H9 (cell line): ENCODE results near the gene CDH13. TPM values are rescaled to one million over a fixed set of nuclear protein-coding genes. Genes with fewer than 3 reads are reported as not detected.

ENCODE experiments used
- DNase-seq: peaks from one replicate; pipeline ENCODE4 v3.0.0-alpha.2; 2017
- H2AFZ ChIP-seq: one replicate; pipeline ENCODE4 v1.6.1; 2013; ENCODE audit warnings: mild to moderate bottlenecking, low read length, control low read depth, moderate library complexity
- H2AK5ac ChIP-seq: 2 replicates; pipeline ENCODE4 v1.6.1; 2013; ENCODE audit warnings: low read length, control low read depth, mixed read lengths; ENCODE audit not compliant: insufficient read length
- H2BK120ac ChIP-seq: one replicate; pipeline ENCODE4 v1.6.1; 2013; ENCODE audit warnings: low read depth, mild to moderate bottlenecking, low read length, control low read depth, inconsistent platforms; ENCODE audit not compliant: poor library complexity, severe bottlenecking
- H2BK12ac ChIP-seq: 2 replicates; pipeline ENCODE4 v1.6.1; 2013; ENCODE audit warnings: low read length, control low read depth, mixed read lengths, low read depth; ENCODE audit not compliant: insufficient read length
- H2BK15ac ChIP-seq: 2 replicates; pipeline ENCODE4 v1.6.1; 2013; ENCODE audit warnings: low read depth, low read length, control low read depth
- H2BK20ac ChIP-seq: one replicate; pipeline ENCODE4 v1.6.1; 2013; ENCODE audit warnings: low read depth, mild to moderate bottlenecking, low read length, control low read depth, inconsistent platforms; ENCODE audit not compliant: poor library complexity, severe bottlenecking
- H2BK5ac ChIP-seq: 2 replicates; pipeline ENCODE4 v1.6.1; 2013; ENCODE audit warnings: low read length, control low read depth, mixed read lengths; ENCODE audit not compliant: insufficient read length
- H3K14ac ChIP-seq: 2 replicates; pipeline ENCODE4 v1.6.1; 2013; ENCODE audit warnings: low read length, control low read depth; ENCODE audit not compliant: insufficient read depth
- H3K18ac ChIP-seq: 2 replicates; pipeline ENCODE4 v1.6.1; 2013; ENCODE audit warnings: low read depth, mild to moderate bottlenecking, mixed read lengths, low read length, control low read depth; ENCODE audit not compliant: insufficient read length
- H3K23ac ChIP-seq: 2 replicates; pipeline ENCODE4 v1.6.1; 2013; ENCODE audit warnings: low read length, control low read depth, mixed read lengths, low read depth; ENCODE audit not compliant: insufficient read length
- H3K23me2 ChIP-seq: 2 replicates; pipeline ENCODE4 v1.6.1; 2013; ENCODE audit warnings: low read depth, mild to moderate bottlenecking, mixed read lengths, low read length, control low read depth; ENCODE audit not compliant: insufficient read length, poor library complexity, severe bottlenecking
- H3K27ac ChIP-seq: 2 replicates; pipeline ENCODE4 v1.5.1; 2013; ENCODE audit warnings: low read length, control low read depth, mixed read lengths, low read depth; ENCODE audit not compliant: insufficient read length
- H3K27me3 ChIP-seq: 2 replicates; pipeline ENCODE4 v1.6.1; 2013; ENCODE audit warnings: low read length, control low read depth, inconsistent platforms; ENCODE audit not compliant: insufficient read depth
- H3K4ac ChIP-seq: 2 replicates; pipeline ENCODE4 v1.6.1; 2013; ENCODE audit warnings: low read depth, mild to moderate bottlenecking, control low read depth, inconsistent platforms, low read length, moderate library complexity
- H3K4me1 ChIP-seq: 2 replicates; pipeline ENCODE4 v1.6.1; 2013; ENCODE audit warnings: low read length, control low read depth, inconsistent platforms; ENCODE audit not compliant: insufficient read depth
- H3K4me2 ChIP-seq: 2 replicates; pipeline ENCODE4 v1.6.1; 2013; ENCODE audit warnings: low read length, control low read depth, mixed read lengths; ENCODE audit not compliant: insufficient read length, insufficient read depth
- H3K56ac ChIP-seq: 2 replicates; pipeline ENCODE4 v1.6.1; 2013; ENCODE audit warnings: low read depth, mild to moderate bottlenecking, mixed read lengths, low read length, control low read depth; ENCODE audit not compliant: insufficient read length
- H3K79me1 ChIP-seq: 2 replicates; pipeline ENCODE4 v1.6.1; 2013; ENCODE audit warnings: low read depth, mild to moderate bottlenecking, moderate library complexity, low read length, control low read depth, inconsistent platforms; ENCODE audit not compliant: insufficient read depth, poor library complexity, severe bottlenecking
- H3K79me2 ChIP-seq: 2 replicates; pipeline ENCODE4 v1.6.1; 2013; ENCODE audit warnings: low read length, control low read depth, inconsistent platforms; ENCODE audit not compliant: insufficient read depth
- H3K9ac ChIP-seq: 2 replicates; pipeline ENCODE4 v1.6.1; 2013; ENCODE audit warnings: low read length, control low read depth, mixed read lengths; ENCODE audit not compliant: insufficient read length; ENCODE audit errors: extremely low read depth
- H3K9me3 ChIP-seq: one replicate; pipeline ENCODE4 v1.6.1; 2013; ENCODE audit warnings: low read depth, low read length, inconsistent platforms; ENCODE audit not compliant: control insufficient read depth
- H3T11ph ChIP-seq: one replicate; pipeline ENCODE4 v1.6.1; 2013; ENCODE audit warnings: mild to moderate bottlenecking, low read length, control low read depth, inconsistent platforms
- H4K20me1 ChIP-seq: one replicate; pipeline ENCODE4 v1.6.1; 2013; ENCODE audit not compliant: control insufficient read depth, insufficient read length, insufficient read depth
- H4K5ac ChIP-seq: 2 replicates; pipeline ENCODE4 v1.6.1; 2013; ENCODE audit warnings: low read depth, mild to moderate bottlenecking, mixed read lengths, low read length, control low read depth; ENCODE audit not compliant: insufficient read length
- H4K8ac ChIP-seq: replicated peaks from 2 replicates; pipeline ENCODE4 v1.6.1; 2013; ENCODE audit warnings: low read length, control low read depth, mixed read lengths, low read depth; ENCODE audit not compliant: insufficient read length
- H4K91ac ChIP-seq: 2 replicates; pipeline ENCODE4 v1.6.1; 2013; ENCODE audit warnings: low read depth, mild to moderate bottlenecking, moderate library complexity, mixed read lengths, low read length, control low read depth; ENCODE audit not compliant: insufficient read length
- H3K27ac Mint-ChIP-seq, 3 experiments: 2 replicates in 2 of 3; 3 replicates in 1 of 3; pipeline ENCODE4 v1.8.0; 2020 to 2021; ENCODE audit warnings: mixed read lengths in 3 of 3, mild to moderate bottlenecking in 1 of 3, moderate library complexity in 1 of 3
- H3K27me3 Mint-ChIP-seq: 2 replicates; pipeline ENCODE4 v1.8.0; 2021; ENCODE audit warnings: low read depth, mild to moderate bottlenecking, moderate library complexity, mixed read lengths
- H3K36me3 Mint-ChIP-seq, 3 experiments: 2 replicates in 2 of 3; 3 replicates in 1 of 3; pipeline ENCODE4 v1.8.0; 2020 to 2021; ENCODE audit warnings: low read depth in 3 of 3, mixed read lengths in 3 of 3; ENCODE audit not compliant: insufficient read depth in 1 of 3
- H3K4me1 Mint-ChIP-seq, 2 experiments: 2 replicates each; pipeline ENCODE4 v1.8.0; 2020; ENCODE audit warnings: mixed read lengths in 2 of 2
- H3K4me3 Mint-ChIP-seq, 2 experiments: 2 replicates in 1 of 2; 3 replicates in 1 of 2; pipeline ENCODE4 v1.8.0; 2020 to 2021; ENCODE audit warnings: mild to moderate bottlenecking in 2 of 2, mixed read lengths in 2 of 2, moderate library complexity in 1 of 2
- H3K9me3 Mint-ChIP-seq, 2 experiments: 2 replicates in 1 of 2; 3 replicates in 1 of 2; pipeline ENCODE4 v1.8.0; 2020; ENCODE audit warnings: mild to moderate bottlenecking in 2 of 2, mixed read lengths in 2 of 2, moderate library complexity in 1 of 2
- WGBS: extraction: QIAGEN DNeasy Blood & Tissue Kit; methylation state at CpG from one replicate; pipeline ENCODE4 v1.1.7; 2013; ENCODE audit warnings: missing lambda C conversion rate, low lambda C conversion rate, mixed read lengths; ENCODE audit not compliant: insufficient read length; ENCODE audit errors: extremely low coverage; 5-methylcytosine and 5-hydroxymethylcytosine counted together
- total RNA-seq: library from RNA; stranded (reverse); gene quantifications from 2 replicates; pipeline ENCODE4 v1.2.1, GENCODE V29; 2021
- TF ChIP-seq, protein P1 (sequence below): fragments of 200-600 bp; sonication (generic); conservative IDR thresholded peaks from 3 replicates; pipeline ENCODE4 v1.8.0; 2021; ENCODE audit warnings: antibody characterized with exemption, mild to moderate bottlenecking

Gene CDH13
- total RNA-seq, 1 experiment from 2014 or later = 1.5 TPM

GRCh38 chr16:83530293-83530692, 903.5 kb downstream of the CDH13 start:
- H3K23ac ChIP-seq = no peak overlapping the region
- H2BK5ac ChIP-seq = no peak overlapping the region
- no peak overlapping the region for H3K9ac ChIP-seq
- H3K4me1 Mint-ChIP-seq = no peaks in the 10 kb centered on the region
- no peak overlapping the region for H3K4me3 Mint-ChIP-seq
- H4K91ac ChIP-seq = no peak overlapping the region
- H2BK20ac ChIP-seq = no peak overlapping the region
- H3K9me3 Mint-ChIP-seq = no peaks in the 10 kb centered on the region
- no peaks in the 10 kb centered on the region for H3K79me2 ChIP-seq
- H4K8ac ChIP-seq = no peak overlapping the region
- H2AFZ ChIP-seq = no peak overlapping the region
- H4K5ac ChIP-seq = no peak overlapping the region
- H2BK15ac ChIP-seq = no peak overlapping the region
- H3K14ac ChIP-seq = no peak overlapping the region
- no peak overlapping the region for H2BK12ac ChIP-seq
- H3T11ph ChIP-seq = no peak overlapping the region
- no peaks in the 10 kb centered on the region for H3K9me3 ChIP-seq
- no peak overlapping the region for H3K56ac ChIP-seq
- no peak overlapping the region for H3K4ac ChIP-seq
- H2AK5ac ChIP-seq = no peak overlapping the region
- no peaks in the 10 kb centered on the region; the same call in none of the 2 replicates for H3K27me3 Mint-ChIP-seq
- no peaks in the 10 kb centered on the region for H3K27me3 ChIP-seq
- H3K36me3 Mint-ChIP-seq = no peaks in the 10 kb centered on the region
- H4K20me1 ChIP-seq = no peaks in the 10 kb centered on the region
- no peaks in the 10 kb centered on the region for H3K79me1 ChIP-seq
- TF ChIP-seq, protein P1, sequence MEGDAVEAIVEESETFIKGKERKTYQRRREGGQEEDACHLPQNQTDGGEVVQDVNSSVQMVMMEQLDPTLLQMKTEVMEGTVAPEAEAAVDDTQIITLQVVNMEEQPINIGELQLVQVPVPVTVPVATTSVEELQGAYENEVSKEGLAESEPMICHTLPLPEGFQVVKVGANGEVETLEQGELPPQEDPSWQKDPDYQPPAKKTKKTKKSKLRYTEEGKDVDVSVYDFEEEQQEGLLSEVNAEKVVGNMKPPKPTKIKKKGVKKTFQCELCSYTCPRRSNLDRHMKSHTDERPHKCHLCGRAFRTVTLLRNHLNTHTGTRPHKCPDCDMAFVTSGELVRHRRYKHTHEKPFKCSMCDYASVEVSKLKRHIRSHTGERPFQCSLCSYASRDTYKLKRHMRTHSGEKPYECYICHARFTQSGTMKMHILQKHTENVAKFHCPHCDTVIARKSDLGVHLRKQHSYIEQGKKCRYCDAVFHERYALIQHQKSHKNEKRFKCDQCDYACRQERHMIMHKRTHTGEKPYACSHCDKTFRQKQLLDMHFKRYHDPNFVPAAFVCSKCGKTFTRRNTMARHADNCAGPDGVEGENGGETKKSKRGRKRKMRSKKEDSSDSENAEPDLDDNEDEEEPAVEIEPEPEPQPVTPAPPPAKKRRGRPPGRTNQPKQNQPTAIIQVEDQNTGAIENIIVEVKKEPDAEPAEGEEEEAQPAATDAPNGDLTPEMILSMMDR = no peak
- H3K4me1 ChIP-seq = no peaks in the 10 kb centered on the region
- no peaks in the 10 kb centered on the region for H3K23me2 ChIP-seq
- H3K4me2 ChIP-seq = no peak overlapping the region
- H3K27ac Mint-ChIP-seq = no peak overlapping the region
- WGBS = no CpG with 5 or more reads among the region's 3 CpGs
- no peak overlapping the region for H2BK120ac ChIP-seq
- no peak for DNase-seq
- no peak overlapping the region for H3K18ac ChIP-seq
- no peak overlapping the region for H3K27ac ChIP-seq
